DMS114 treated with DMSO at 0.1 percent for 48 hours (cell line): ENCODE data around the gene HIP1R.

Experiments used
- DNase-seq: peaks from one replicate; lab custom pipeline; 2025; ENCODE audit not compliant: unreplicated experiment; lab: John Stamatoyannopoulos, UW

HIP1R gene

GRCh38 chr12:122847921-122848421, 12.7 kb downstream of the HIP1R start:
- DNase-seq = no peak

- no peak for DNase-seq
Observed at GRCh38 chr12:122848471-122849351, 13.5 kb downstream of the HIP1R start.

GRCh38 chr12:122849352-122850047, 14.2 kb downstream of the HIP1R start:
- DNase-seq = no peak

GRCh38 chr12:122850048-122850445, 14.8 kb downstream of the HIP1R start:
- no peak for DNase-seq

GRCh38 chr12:122850695-122851350, 15.6 kb downstream of the HIP1R start:
- DNase-seq = no peak

- DNase-seq = no peak
Observed at GRCh38 chr12:122851820-122852219, 16.6 kb downstream of the HIP1R start.

GRCh38 chr12:122852336-122853275, 17.3 kb downstream of the HIP1R start:
- no peak for DNase-seq

GRCh38 chr12:122853582-122854245, 18.5 kb downstream of the HIP1R start:
- no peak for DNase-seq

GRCh38 chr12:122854554-122854953, 19.3 kb downstream of the HIP1R start:
- DNase-seq = no peak

GRCh38 chr12:122855071-122855829, 20.0 kb downstream of the HIP1R start:
- DNase-seq = no peak

- no peak for DNase-seq
Observed at GRCh38 chr12:122855928-122856831, 20.9 kb downstream of the HIP1R start.

GRCh38 chr12:122856999-122857671, 21.9 kb downstream of the HIP1R start:
- DNase-seq = no peak

GRCh38 chr12:122858171-122858570, 22.9 kb downstream of the HIP1R start:
- DNase-seq = no peak

- DNase-seq = no peak
Observed at GRCh38 chr12:122858591-122859302, 23.5 kb downstream of the HIP1R start.

GRCh38 chr12:122859303-122860039, 24.2 kb downstream of the HIP1R start:
- DNase-seq = no peak
